ENCODE results near the gene RAE1. TPM values are rescaled to one million over a fixed set of nuclear protein-coding genes. Genes with fewer than 3 reads are reported as not detected.

Gene RAE1
- total RNA-seq, 1 experiment from 2014 or later, result 83.9 TPM

Other genes with a start within 250 kb of the RAE1 start
- 0.96 and 0.98 TPM in 2 replicates for gene BMP7, start 84.6 kb upstream of the RAE1 start, total RNA-seq (2014; rRNA removed; shearing (Covaris generic))
- not detected in 2 replicates for gene SPO11, start 21.5 kb upstream of the RAE1 start, total RNA-seq (2014; rRNA removed; shearing (Covaris generic))
- gene RBM38, start 40.1 kb downstream of the RAE1 start, total RNA-seq (2014; rRNA removed; shearing (Covaris generic)), result 9.9 and 10.3 TPM in 2 replicates
- not detected in 2 replicates for gene CTCFL, start 173.9 kb downstream of the RAE1 start, total RNA-seq (2014; rRNA removed; shearing (Covaris generic))
- not detected in 2 replicates for gene PCK1, start 209.9 kb downstream of the RAE1 start, total RNA-seq (2014; rRNA removed; shearing (Covaris generic))